ENCODE results near the gene RNU6-1.

DNA sequence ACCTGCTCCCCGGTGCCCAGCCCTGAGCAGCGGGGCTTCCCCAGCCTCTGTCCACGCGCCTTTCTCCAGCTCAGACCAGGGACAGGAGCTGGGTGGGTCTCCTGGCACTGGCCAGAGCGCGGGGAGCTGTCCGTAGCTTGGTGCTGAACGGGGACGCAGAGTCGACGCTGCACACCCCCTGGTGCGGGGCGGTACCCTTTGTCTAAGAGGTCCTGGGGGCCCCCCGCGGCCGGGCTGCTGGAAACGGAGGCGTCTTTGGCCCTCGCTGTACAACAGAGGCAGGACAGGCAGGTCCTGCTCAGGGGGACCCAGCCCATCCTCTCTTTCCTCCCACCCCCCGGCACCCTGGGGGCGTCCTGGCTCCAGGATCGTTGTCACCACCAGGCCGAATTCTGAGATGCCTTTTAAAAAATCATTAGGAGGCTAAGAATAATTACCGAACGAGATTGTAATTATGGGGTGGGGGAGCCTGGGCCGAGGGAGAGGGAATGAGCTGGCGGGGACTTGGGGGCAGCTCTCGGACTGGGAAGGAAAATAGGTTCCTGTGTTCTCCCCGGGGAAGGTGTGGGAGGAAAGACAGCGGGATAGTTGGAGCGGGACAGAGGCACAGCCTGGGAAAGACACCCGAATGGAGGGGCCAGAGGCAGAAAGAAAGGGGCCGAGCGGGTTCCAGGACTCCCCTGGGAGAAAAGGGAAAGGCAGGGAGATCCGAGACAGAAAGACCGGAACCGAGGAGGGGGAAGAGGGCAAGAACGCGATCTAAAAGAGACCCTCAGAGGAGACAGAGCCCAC is 18.7 kb downstream of the RNU6-1 start:
- TF ChIP-seq, protein P1, sequence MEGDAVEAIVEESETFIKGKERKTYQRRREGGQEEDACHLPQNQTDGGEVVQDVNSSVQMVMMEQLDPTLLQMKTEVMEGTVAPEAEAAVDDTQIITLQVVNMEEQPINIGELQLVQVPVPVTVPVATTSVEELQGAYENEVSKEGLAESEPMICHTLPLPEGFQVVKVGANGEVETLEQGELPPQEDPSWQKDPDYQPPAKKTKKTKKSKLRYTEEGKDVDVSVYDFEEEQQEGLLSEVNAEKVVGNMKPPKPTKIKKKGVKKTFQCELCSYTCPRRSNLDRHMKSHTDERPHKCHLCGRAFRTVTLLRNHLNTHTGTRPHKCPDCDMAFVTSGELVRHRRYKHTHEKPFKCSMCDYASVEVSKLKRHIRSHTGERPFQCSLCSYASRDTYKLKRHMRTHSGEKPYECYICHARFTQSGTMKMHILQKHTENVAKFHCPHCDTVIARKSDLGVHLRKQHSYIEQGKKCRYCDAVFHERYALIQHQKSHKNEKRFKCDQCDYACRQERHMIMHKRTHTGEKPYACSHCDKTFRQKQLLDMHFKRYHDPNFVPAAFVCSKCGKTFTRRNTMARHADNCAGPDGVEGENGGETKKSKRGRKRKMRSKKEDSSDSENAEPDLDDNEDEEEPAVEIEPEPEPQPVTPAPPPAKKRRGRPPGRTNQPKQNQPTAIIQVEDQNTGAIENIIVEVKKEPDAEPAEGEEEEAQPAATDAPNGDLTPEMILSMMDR (IDR thresholded peaks at IDR 0.05): no peak
- peak; percentile 33 for TF ChIP-seq EZH2phosphoT487 (IDR thresholded peaks at IDR 0.05)
- peak; percentile 33 for TF ChIP-seq EZH2 (IDR thresholded peaks at IDR 0.05)
